ENCODE results near the gene IBTK.
"Not testable (repeated sequence)": the region's sequence is repeated elsewhere in the genome, so short reads cannot be mapped to it uniquely, and the experiment has no call there.

Gene IBTK

DNA sequence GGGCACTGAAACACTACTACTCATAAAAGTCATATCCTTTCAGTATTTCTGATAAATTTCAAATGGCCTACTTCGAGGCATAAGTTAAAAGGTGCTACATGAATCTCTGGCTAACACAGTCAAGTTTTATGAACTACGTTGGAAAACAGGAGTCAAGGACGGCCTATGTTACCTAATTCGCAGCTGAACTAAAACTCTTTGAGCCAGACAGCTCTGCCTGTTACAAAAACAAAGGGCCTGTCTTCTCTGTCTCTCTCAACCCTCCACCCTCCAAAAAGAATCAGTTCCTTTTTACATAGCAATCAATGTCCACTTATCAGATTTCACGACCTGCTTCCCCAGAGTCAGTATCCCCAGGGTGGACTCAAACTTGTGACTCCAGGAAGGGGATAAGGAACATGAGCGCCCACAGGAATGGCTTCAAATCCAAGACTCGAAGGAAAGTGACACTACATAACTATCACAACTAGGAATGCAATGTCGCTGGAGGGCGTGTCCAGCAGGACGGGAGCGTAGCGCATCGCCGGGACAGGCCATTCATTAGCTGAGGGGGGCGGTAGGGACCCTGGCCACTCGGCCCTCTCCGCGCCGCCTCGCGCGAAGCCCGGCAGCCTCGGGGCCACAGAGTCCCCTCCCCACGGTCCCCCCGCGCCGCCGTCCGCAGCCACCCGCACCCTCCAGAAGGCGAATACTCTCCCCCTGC lies 591 bp downstream of the IBTK start:
- peak; percentile 4 for DNase-seq

DNA sequence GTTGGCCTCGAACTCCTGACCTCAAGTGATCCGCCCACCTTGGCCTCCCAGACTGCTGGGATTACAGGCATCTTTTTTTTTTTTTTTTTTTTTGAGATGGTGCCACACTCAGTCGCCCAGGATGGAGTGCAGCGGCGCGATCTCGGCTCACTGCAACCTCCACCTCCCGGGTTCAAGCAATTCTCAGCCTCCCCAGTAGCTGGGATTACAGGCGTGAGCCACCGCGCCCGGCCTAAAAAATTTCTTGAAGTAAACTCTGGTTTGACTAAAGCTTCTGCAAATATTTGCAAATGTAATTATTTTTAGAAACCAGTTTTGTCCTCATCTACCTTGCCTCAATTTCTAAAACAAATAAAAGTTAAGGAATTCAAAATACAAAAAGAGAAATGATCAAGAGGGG lies 1.2 kb downstream of the IBTK start:
- no peak for DNase-seq

DNA sequence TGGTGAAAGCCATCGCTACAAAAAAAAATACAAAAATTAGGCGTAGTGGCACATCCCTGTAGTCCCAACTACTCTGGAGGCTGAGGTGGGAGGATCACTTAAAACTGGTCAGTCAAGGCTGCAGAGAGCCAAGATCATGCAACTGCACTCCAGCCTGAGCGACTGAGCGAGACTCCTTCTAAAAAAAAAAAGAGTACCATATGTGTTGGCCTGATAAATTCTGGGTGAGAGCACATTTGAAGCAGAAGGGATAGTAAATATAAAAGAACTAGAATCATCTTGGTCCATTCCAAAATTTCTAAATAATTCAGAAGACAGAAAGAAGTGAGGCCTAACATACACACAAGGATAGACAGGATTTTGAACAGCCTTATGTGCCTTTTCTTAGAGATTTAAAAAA lies 2.2 kb downstream of the IBTK start:
- DNase-seq, result no peak

DNA sequence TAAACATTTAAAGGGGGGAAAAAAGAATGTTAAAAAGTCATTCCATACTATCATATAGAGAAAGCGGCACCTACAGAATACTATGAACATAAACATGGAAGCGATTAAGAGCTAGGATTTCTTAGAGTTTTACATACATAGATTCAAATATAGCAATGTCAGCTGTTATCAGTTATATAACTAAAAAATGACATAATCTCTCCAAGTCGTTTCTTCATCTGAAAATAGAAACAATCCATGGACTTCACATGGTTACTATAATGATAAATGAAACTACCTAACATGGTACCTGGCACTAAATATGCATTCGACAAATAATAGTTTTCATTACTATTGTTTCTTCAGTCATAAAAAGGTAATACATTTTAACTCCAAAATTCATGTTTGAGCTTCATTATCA lies 3.7 kb downstream of the IBTK start:
- no peak for DNase-seq

DNA sequence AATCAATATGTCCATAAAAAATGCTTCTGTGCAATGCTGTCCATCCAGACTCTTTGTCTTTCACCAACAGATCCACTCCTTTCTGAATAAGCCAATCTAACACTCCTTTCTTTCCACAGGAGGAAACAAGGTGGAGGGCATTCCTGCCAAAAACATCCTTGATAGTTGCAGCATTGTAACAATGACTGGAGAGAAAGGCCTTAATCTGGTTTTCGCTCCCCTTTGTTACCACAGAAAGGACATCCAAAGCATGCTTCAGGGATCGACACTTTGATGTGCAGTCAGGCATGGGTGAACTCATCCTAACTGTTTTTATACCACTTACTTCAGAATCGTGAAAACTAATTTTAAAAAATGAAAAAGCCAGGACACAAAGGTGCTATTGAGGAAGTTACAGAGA lies 7.4 kb downstream of the IBTK start:
- no peak for DNase-seq

DNA sequence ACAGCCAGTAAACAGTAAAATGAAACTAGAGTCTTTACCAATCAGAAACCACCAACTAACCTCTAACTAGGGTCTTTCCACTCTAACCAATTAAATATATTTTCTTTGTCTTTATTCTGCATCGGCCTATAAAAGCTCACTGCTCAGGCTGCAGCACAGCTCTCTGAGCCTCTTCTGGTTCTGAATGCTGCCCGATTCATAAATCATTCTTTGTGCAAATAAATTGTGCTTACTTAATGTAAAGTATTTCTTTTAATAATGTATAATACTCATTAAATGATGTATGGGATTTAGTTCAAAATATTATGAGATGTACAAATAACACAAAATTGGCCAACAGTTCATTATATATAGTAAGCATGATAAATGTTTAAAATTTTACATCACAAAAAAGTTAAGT lies 7.9 kb downstream of the IBTK start:
- no peak for DNase-seq

DNA sequence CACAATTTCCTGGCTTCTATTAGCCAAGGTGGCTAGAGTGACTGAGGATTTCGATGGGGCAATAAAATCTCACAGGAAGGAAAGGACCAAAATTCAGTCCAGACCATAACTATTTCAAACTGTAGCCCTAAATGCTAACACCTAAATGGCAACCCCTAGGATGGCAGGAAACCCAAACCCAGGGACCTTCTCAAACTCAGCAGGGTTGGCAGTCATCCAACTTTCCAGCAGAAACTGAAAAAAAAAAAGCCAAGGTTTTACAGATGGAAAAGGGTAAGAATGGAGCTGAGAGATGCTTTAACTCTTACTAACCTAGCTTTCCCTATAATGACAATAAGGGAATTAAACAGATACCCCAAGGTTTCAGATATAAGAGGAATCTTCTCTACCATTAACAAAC lies 10.5 kb downstream of the IBTK start:
- no peak for DNase-seq

DNA sequence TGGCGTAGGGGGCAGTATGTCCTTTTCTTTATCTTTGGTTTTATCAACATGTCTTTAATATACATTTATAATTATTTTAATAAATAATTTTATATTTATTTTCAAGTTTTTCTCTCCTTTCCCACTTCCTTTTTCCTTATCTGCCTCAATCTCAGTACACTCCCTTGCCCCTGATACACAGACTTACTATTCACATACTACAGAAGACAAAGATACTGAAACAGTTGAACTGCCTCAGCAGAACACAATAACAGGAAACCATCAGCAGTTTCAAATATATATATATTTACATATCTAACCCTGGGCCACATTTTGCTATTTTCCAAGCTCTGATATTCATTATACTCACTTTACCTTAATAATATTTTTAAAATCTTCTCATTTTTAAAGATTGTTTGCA lies 19.8 kb downstream of the IBTK start:
- DNase-seq, result no peak

DNA sequence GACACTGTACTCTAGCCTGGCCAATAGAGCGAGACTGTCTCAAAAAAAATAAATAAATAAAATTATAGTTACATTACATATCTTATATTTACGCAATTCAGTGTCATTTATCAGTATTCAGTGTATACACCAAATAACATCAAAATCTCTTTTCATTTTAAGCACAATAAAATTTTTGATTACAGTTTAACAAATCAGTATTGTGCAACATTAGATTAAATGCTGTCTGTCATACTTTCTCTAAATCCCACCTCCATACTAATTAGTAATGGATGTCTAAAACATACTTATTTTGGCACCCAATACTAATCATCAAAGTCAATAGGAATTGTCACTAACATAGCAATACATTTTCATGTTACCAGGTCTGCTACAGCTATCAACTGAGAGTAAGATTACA lies 27.4 kb downstream of the IBTK start:
- DNase-seq, result no peak

DNA sequence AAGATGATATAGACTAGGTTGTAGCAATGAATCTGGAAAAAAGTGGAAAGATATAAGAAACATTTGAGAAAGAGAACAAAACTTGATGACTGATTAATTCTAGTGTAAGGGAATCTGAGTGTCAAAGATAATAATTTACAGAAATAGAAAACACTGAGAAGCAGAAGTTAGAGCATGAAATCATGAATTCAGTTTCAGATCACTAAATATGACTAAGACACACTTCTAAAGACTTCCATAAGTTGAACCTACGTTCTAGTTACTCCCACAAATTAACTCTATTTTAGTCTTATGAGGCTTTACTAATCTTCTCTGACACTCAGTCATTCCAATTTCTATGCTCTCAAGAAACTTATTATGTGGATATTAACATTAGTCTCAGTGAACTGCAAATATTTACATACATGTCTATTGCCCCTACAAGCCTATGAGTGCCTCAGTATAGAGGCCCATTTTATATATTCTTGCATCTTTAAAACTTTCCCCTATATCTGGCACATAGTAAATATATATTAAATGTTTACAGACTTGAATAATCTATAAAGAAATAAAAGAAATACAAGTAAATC lies 30.4 kb downstream of the IBTK start:
- DNase-seq, result no peak

DNA sequence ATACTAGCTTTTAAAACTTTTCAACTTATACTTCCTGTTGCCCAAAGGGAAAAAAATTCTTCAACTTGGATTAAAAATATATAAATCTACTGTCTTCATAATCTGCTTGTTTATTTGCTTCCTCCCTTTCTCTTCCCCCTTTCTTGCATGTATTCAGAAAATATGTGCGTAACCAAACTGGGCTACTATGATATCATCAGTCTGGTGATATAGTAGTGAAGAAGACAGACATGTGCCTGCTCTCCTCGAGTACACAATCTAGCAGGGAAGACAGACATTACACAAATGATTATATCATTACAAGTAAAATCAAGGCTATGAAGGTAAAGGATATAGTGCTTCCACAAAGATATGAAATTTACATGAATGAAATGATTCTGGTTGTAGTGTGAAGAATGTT lies 31.0 kb downstream of the IBTK start:
- DNase-seq, result no peak

DNA sequence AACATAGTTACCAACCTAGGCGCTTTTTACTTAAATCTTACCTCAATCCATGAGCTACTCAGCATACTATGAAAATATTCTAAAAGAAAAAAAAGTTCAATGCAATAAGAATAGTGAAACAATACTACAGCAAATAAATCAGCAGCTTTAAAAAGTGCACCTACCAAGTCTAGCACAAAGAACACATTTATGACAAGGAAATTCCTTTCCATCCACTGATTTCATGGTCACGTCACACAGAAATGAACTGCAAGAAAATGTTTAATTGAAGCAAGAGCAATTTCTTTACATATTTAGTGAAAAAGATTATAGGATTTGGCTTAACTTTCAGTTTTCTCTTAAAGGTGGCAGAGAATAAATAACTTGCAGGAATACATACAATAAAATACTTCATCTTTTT lies 36.2 kb downstream of the IBTK start:
- DNase-seq, result no peak

DNA sequence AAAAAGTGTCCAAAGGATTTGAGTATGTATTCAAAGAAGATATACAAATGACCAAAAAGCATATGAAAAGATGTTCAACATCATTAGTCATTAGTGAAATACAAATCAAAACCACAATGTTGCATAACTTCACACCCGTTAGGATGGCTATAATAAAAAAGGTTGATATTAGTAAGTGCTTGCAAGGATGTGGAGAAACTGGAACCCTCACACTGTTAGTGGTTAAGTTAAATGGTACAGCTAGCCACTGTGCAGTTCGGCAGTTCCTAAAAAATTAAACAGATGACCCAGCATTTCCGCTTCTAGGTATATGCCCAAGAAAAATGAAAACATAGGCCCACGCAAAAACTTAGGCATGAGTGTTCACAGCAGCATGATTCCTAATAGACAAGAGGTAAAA lies 38.6 kb downstream of the IBTK start:
- DNase-seq, result no peak

DNA sequence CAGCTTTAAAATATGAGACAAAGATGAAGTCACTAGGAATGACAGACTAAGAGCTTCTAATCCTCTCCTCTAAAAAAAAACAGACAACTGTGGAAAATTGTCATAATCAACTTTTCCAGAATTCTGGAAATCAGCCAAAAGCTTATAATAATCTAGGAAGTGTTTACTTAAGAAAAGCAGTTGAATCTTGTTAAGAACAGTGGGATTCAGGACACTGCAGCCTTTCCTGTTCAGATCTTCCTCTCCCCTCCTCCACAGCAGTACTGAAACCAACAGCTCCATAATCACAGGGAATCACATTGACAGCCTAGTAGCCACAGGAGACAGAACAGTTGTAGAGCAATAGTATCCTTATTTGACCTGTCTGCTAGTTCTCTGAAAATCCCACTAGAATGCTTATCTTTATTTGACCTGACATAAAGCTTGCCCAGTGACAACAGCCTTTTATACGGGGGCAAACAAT lies 41.6 kb downstream of the IBTK start:
- no peak for DNase-seq

DNA sequence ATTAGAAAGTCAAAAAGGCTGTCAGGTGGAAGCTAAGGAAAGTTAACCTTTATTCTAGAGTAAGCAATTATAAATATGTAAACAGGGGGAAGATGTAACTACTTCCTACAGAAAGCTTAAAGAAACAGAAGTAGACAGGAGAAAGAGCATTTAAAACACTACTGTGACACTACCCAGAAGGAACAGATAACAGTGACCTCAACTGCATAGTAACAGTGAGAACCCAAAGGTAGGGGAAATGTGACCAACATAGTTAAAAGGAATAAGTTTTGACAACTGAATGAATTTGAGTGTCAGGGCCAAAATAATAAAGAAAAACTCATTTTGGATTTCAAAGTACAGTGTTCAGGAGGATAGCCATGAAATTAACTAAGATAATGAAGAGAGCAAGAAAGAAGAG lies 43.5 kb downstream of the IBTK start:
- DNase-seq, result no peak

DNA sequence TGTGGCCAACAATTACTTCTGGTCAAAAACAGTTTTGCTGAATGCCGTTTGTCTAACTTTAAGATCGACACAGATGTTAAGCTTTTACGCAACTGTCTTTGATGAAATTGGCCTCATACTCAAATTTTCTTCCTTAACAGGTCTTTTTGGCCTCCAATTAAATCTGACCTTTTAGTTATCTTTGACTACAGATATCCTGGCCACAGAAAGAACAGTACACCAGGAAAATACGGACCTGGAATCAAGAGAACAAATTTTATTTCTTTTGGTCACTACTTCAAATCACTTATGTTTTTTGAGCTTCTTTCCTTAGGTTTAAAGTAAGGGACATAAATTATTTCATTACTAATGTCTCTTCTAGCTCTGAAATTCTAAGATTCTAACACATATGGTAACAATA lies 49.8 kb downstream of the IBTK start:
- no peak for DNase-seq

DNA sequence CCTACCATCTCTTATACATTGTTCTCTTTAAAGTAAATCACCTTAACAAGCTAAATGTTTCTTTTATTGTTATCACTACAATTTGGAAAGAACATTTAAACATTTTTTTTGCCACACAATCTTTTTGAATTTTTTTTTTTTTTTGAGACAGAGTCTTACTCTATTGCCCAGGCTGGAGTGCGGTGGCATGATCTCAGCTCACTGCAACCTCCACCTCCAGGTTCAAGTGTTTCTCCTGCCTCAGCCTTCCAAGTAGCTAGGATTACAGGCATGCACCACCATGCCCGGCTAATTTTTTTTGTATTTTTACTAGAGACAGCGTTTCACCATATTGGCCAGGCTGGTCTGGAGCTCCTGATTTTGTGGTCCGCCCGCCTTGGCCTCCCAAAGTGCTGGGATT lies 50.3 kb downstream of the IBTK start:
- not testable (repeated sequence) for DNase-seq

DNA sequence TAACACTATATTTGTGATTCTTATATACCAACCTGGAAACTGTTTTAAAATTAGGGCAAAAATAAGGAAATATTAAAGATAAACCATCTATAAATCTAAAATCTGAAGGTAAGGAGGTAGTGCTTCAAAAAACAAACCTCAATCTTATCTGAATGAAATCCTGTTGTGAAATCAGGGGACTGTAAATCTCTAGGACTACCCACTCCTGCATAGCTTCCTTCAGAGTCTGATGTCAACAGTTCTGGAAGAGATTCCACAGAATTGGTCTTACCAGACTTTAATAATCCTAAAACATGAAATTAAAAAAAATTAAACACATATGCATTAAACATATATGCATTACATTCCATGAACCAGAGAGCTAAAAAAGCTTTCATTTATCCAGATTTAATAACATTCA lies 51.4 kb downstream of the IBTK start:
- no peak for DNase-seq

DNA sequence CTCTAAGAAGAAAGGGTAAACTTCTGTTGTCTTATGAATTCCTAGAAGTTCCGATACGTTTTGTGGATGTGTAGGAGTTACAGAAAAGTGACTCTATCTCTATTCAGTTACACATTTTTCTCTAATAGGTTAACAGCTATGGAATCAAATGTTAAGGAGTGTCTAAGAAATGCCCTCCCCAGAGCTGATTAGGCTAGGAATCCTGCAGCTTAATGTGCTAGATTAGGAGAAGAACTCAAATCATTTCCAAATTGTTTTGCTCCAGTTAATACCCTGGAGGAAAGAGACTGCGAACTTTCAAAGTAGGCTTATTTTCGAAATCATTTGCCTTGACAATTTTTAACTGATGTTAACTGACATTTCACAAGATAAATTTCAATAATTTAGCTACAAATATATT lies 51.9 kb downstream of the IBTK start:
- DNase-seq, result no peak

DNA sequence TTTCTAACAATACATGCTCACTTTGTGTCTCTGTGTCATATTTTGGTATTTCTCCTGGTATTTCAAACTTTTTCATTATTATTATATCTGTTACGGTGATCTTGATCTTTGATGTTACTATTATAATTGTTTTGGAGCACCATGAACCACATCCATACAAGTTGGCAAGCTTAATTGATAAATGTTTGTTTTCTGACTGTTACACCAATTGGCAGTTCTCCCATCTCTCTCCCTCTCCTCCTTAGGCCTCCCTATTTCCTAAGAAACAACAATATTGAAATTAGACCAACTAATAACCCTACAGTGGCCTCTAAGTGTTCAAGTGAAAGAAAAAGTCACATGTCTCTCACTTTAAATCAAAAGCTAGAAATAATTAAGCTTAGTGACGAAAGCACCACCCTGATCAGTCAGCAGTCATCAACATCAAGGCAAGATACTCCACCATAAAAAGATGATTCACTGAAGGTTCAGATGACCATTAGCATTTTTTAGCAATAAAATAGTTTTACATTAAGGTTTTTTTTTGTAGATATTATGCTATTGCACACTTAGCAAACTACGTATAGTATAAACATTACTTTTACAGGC lies 61.5 kb downstream of the IBTK start:
- DNase-seq, result no peak

DNA sequence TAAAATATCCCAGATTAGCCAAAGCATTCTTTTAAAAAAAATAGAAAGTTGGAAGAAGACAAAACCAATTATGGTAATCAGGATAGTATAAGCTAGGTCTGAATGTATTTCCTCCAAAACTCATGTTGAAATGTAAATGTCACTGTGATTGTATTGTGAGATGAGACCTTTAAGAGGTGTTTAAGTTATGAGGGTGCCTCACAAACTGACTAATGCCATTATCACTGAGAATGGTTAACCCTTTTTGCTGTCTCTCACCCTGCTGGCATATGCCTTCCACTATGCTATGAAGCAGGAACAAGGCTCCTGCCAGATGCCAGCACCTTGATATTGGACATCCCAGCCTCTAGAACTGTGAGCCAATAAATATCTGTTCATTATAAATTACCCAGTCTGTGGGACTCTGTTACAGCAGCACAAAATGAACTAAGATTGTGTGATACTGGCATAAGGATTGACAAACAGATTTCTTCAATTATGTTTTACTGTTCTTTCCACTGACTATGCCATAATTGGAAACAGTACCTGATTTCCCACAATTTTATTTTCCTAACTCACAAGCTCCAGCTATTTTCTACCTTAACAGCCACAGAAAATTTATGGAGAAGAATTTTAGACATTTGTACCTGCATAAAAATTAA lies 63.8 kb downstream of the IBTK start:
- no peak for DNase-seq

DNA sequence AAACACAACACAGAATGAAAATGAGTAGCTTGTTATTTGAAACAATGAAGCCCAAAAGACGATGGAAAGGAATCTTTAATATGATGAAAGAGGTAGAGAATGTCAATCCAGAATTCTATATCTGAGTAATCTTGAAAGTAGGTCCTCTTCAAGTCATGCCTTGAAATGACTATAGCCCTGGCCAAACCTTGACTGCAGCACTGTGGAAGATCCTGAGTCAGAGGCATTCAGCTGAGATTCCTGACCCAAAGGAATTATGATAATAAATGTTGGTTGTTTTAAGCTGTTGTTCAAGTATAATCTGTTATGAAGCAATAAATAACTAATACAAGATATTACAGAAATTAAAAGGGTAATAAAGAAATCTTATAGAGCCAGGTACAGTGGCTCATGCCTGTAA lies 64.8 kb downstream of the IBTK start:
- no peak for DNase-seq

DNA sequence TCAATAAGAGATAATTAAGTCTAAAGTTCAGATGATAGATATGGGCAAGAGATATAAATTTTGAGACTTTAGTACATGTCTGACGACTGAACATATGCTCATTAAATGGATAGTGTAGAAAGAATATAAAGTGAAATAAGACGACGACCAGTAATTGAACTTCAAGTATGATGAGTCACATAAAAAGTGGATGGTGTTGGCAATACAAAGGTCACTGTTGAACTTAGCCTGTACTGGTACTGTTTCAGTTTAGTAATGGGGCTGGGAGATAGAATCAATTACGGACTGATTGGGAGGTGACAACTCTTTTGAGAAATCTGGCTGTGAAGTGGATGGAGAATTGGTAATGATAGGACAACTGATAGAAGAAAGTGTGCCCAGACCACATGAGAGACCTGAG lies 68.1 kb downstream of the IBTK start:
- DNase-seq, result no peak

DNA sequence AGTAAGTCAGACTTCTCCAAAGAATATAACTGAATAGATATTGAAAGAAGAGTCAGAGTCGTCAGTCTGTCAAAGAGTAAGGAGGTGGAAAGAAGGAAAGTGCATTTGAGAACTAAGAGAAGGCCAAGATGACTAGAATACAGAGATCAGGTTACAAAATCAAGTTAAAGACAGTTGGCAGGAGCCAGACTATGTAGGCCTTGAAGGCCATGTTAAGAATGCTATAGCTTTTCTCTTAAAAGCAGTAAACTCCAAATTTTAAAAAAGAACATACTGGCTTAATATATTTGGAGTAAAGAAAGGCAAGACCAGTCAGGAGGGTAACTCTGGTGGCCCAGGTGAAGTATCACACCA lies 68.8 kb downstream of the IBTK start:
- no peak for DNase-seq

All from GF-D8 (cell line).